Kidney epithelial cell (primary cell): Measurements from ENCODE around the gene CTRB2. TPM values are rescaled to one million over a fixed set of nuclear protein-coding genes. Genes with fewer than 3 reads are reported as not detected.

Experiments
- DNase-seq: peaks from one replicate; pipeline ENCODE4 v3.0.0-alpha.2; 2010; ENCODE audit warnings: low read depth
- H3K27me3 ChIP-seq: 2 replicates; pipeline ENCODE4 v1.6.0; 2011; ENCODE audit warnings: low read length; ENCODE audit not compliant: control insufficient read depth, insufficient read depth
- H3K36me3 ChIP-seq: 2 replicates; pipeline ENCODE4 v1.5.1; 2011; ENCODE audit warnings: low read length; ENCODE audit not compliant: control insufficient read depth, insufficient read depth
- H3K4me3 ChIP-seq: 2 replicates; pipeline ENCODE4 v1.5.1; 2011; ENCODE audit warnings: low read depth, mild to moderate bottlenecking, control low read depth, low read length
- total RNA-seq: library from RNA; depleted of rRNA; stranded (reverse); fragments of >200 nt; gene quantifications from 2 replicates; pipeline ENCODE4 v1.2.3, GENCODE V29; 2015
- TF ChIP-seq, protein P1 (sequence below): IDR thresholded peaks from 2 replicates; pipeline ENCODE4 v1.5.1; 2011; ENCODE audit warnings: mild to moderate bottlenecking, moderate library complexity, low read length, control low read depth, inconsistent platforms; ENCODE audit not compliant: insufficient read depth, poor library complexity, severe bottlenecking

CTRB2 gene
- total RNA-seq, 1 donor from 2014 or later = not detected

DNA sequence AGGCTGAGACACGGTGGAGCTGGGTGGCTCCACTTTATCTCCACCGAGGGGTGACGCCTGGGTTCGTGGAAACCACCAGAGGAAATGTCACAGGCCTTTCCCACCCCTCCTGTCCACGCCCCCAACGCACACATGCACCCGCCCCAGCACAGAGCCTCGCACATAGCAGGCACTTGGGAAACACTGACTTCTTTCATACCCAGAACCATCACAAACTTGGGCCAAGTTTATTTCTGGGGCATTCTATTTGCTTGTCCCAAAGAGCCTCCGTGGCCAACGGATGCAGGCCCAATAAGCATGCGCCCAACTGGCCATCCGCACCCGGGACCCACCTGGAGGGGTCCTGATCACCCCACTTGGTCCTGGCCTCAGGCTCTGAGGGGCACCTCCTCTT, 41.2 kb upstream of the CTRB2 start:
- H3K36me3 ChIP-seq = no peaks in the 10 kb centered on the region
- no peak overlapping the region for H3K4me3 ChIP-seq
- TF ChIP-seq, protein P1, sequence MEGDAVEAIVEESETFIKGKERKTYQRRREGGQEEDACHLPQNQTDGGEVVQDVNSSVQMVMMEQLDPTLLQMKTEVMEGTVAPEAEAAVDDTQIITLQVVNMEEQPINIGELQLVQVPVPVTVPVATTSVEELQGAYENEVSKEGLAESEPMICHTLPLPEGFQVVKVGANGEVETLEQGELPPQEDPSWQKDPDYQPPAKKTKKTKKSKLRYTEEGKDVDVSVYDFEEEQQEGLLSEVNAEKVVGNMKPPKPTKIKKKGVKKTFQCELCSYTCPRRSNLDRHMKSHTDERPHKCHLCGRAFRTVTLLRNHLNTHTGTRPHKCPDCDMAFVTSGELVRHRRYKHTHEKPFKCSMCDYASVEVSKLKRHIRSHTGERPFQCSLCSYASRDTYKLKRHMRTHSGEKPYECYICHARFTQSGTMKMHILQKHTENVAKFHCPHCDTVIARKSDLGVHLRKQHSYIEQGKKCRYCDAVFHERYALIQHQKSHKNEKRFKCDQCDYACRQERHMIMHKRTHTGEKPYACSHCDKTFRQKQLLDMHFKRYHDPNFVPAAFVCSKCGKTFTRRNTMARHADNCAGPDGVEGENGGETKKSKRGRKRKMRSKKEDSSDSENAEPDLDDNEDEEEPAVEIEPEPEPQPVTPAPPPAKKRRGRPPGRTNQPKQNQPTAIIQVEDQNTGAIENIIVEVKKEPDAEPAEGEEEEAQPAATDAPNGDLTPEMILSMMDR = no peak

DNA sequence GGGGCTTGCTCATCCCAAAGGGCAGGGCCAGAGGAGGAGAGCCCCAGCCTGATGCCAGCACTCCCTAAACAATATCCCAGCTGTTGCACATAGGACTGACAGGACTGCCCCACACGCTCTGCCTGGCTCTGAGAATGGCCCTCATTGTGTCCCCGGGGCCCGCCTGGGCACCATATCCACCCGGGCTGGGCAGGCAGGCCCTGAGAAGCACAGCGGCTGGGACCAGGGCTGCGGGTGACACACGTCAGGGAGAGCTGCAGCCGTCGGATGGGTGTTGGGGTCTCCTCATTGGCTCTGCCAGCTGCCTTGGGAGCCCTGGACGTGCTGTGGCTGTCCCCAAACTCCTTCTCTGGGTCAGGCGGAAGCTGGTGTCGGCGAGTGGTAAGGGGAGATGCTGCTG, 40.3 kb upstream of the CTRB2 start:
- no peaks in the 10 kb centered on the region for H3K27me3 ChIP-seq
- TF ChIP-seq, protein P1 = no peak
- no peak for DNase-seq
- no peak overlapping the region for H3K4me3 ChIP-seq
- no peaks in the 10 kb centered on the region for H3K36me3 ChIP-seq

More for the DNA sequence above, 41.2 kb upstream of the CTRB2 start:
- DNase-seq = no peak
- H3K27me3 ChIP-seq = no peaks in the 10 kb centered on the region

DNA sequence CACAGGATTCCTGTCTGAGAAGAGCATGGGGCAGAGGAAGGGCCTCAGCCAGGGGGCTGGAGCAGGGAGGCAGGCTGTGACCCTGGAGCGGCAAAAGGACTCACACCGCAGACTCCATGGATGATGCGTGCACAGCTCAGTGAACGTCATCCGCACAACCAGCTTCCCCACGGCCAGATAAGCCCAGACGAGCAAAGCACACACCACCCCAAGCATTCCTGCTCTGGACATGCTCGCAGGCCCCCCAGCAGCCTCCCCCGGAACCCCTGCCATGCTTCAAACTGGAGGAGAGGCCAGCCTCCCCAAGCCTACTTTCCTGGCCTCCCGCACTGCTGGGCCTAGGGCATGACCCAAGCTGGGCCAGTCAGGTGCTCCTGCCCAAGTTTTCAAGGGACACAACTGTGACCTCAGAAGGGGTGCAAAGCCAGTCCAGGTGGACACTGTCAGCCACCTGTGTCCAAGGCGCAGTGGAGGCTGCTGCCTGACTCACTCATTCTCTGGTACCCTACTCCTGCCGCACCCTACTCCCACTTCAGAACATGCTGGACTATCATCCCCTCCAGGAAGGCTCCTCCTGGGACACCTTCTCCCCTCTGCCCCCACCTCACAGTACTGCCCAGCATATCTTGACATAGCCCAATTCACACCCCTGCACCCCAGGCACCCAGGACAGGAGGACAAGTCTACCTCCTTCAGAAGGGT, 39.7 kb upstream of the CTRB2 start:
- TF ChIP-seq, protein P1 = no peak
- Histone ChIP-seq H3K4me3 (no peak overlapping the region), H3K27me3 (no peaks in the 10 kb centered on the region), H3K36me3 (no peaks in the 10 kb centered on the region)
- DNase-seq = no peak

DNA sequence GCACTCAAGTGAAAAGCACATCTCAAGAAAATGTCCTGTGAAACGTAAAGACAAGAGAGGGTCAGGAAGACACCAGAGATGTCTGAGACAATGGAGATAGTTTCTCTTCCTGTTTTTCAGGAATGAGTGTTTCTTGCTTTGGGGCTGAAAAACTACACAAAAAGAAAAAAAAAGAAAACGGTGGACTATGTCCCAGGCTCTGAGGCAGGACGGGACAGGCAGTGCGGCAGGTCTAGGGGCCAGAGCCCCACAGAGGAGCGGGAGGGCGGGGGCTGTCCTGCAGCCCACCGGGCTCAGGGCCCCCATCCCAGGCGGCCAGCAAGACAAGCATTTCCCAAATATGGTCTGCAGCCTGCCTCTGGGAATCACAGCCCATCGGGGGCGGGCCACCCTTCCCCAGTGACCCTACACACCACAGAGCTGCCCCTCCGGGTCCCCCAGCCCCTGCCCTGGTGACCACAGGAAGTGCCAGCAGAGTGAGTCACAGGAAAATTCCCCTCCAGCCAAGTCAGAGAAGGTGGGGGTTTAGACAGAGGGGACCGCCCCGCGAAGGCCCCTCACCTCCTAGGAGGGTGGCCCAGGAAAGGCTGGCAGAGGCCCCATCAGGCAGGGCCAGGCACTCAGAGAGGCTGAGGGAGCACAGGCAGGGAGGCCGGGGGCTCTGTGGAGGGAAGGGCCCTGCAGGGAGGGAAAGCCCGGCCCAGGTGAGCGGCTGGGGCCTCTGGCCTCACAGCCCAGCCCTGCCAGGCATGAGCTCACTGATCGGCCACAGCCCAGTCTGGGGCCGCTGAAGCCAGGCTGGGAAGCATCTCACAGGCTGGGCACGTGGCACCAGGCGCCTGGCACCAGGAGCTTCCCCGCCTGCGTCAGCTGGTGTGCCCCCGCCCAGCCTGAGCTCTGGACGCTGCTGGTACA, 38.1 kb upstream of the CTRB2 start:
- peak; percentile 96 for DNase-seq
- TF ChIP-seq, protein P1 = no peak
- H3K36me3 ChIP-seq = no peaks in the 10 kb centered on the region
- H3K27me3 ChIP-seq = no peaks in the 10 kb centered on the region
- H3K4me3 ChIP-seq = no peak overlapping the region

DNA sequence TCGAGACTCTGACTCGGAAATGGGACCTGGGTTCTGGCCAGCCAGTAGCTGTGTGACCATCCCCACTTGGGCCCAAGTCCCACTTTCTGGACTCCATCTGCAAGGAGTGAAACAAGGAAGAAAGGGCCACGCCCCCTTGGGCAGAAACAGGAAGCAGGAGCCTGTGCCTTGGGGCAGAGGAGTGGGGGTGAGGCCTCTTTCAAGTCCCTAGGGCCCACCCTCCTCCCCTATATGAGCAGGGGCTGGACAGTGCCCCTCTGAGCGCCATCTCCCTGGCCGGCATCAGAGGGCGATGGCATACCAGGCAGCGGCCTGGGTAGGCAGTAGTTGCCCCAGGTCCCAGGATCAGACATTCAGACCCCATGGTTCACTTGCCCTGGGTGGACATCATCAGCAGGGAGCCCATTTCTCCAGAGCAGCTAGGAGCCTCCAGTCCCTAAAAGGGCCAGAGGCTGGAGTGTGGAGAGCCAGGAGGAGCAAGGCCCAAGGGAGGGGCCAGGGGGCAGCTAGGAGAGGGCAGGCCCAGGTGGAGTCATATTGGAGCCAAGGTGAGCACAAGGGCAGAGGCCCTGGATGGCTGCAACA, 37.4 kb upstream of the CTRB2 start:
- DNase-seq = no peak
- H3K36me3 ChIP-seq = no peaks in the 10 kb centered on the region
- no peak overlapping the region for H3K4me3 ChIP-seq
- H3K27me3 ChIP-seq = no peaks in the 10 kb centered on the region
- TF ChIP-seq, protein P1 = no peak
